ENCODE data around the gene TNN. TPM values are rescaled to one million over a fixed set of nuclear protein-coding genes. Genes with fewer than 3 reads are reported as not detected.

Gene TNN
- total and polyA plus RNA-seq, 10 of the 15 experiments (the other 5 are each of a cell fraction or from before 2014, with no cell fraction given), result 0.05 to 0.17 (median 0.11) TPM

GRCh38 chr1:175192630-175193526, 125.2 kb downstream of the TNN start, which contains the start of gene KIAA0040:
KIAA0040 (minus strand) TSS chr1:175192776; CDS start chr1:175161013, 31,763 bp downstream.
- ATAC-seq (peak; percentile 78), FAIRE-seq (no peak), DNase-seq (ENCODE audit: low read depth, low spot score) (no peak)
- WGBS (ENCODE audit: insufficient coverage, insufficient replicate concordance, low lambda C conversion rate, missing lambda C conversion rate), result 12% methylated on average over 49 of the region's 62 CpGs
- peaks cover 42% of the 10 kb centered on the region for H3K79me2 ChIP-seq (ENCODE audit: control insufficient read depth, insufficient read depth, low read length)
- no peaks in the 10 kb centered on the region for H4K20me1 ChIP-seq (ENCODE audit: control insufficient read depth, insufficient read depth)
- peak within 1 kb of the TSS; percentile 23 for H3K27ac ChIP-seq (ENCODE audit: control insufficient read depth, insufficient read depth)
- peak within 1 kb of the TSS; percentile 83 for H3K4me3 ChIP-seq
- no TSS peak for BruUV-seq (replicated peaks)
- SMC1A ChIA-PET (ENCODE audit: uncharacterized antibody, unreplicated experiment), result interaction anchor here (0.8 to 5.7 kb wide), 15 partner anchors 11 to 126 kb away, joined by 3 to 51 read pairs (median 6); no protein-coding TSS in a partner anchor
- intact Hi-C loops (cut with micrococcal nuclease; ENCODE audit: unreplicated experiment) (no loop called here), in situ Hi-C loops (cut with MboI) (no loop called here)
- H3K4me1 ChIP-seq (ENCODE audit: control insufficient read depth, insufficient read depth, low read length), result peaks cover 37% of the 10 kb centered on the region
- H3K36me3 ChIP-seq (ENCODE audit: control insufficient read depth in 2 of 2, insufficient read depth in 2 of 2, low read length in 1 of 2), result no peaks in the 10 kb centered on the region; a peak in 1 of 4 replicates
- H3K27me3 ChIP-seq (replicated peaks in 1 of 2; ENCODE audit: control insufficient read depth in 2 of 2, insufficient read depth in 2 of 2, low read length in 1 of 2), result no peaks in the 10 kb centered on the region
- peak within 1 kb of the TSS; percentile 91 for H2AFZ ChIP-seq (ENCODE audit: control insufficient read depth, low read depth, low read length)
- H3K4me2 ChIP-seq (ENCODE audit: control insufficient read depth, insufficient read depth), result peak within 1 kb of the TSS; percentile 98
- POLR2A ChIA-PET, result interaction anchor here (0.8 to 3.0 kb wide), 2 partner anchors 11 to 52 kb away, joined by 4 to 11 read pairs; no protein-coding TSS in a partner anchor
- H3K9me3 ChIP-seq (replicated peaks; ENCODE audit: control insufficient read depth, insufficient read depth, low read length), result no peaks in the 10 kb centered on the region
- RAD21 ChIA-PET (ENCODE audit: unreplicated experiment), result interaction anchor here (1.0 to 6.2 kb wide), 9 partner anchors 11 to 126 kb away, joined by 3 to 58 read pairs (median 4); no protein-coding TSS in a partner anchor
- CTCF ChIA-PET, result interaction anchor here (0.7 to 9.1 kb wide), 13 partner anchors 7 to 126 kb away, joined by 3 to 72 read pairs (median 5); no protein-coding TSS in a partner anchor
- H3K9ac ChIP-seq (ENCODE audit: control insufficient read depth, insufficient read depth, low read length), result peak within 1 kb of the TSS; percentile 73
- peak; percentile 31 to 37; a peak in 1 of 4 replicates for TF ChIP-seq IKZF2 (IDR thresholded peaks at IDR 0.05)
- TF ChIP-seq EGR1 (IDR thresholded peaks at IDR 0.05; ENCODE audit: borderline replicate concordance in 1 of 2, low read depth in 2 of 2, low read length in 2 of 2), result peak in 1 of 2 experiments; percentile 79; a peak in 2 of 3 replicates
- TF ChIP-seq HDGF (IDR thresholded peaks at IDR 0.05), result peak; percentile 22; the same call in 1 of the 2 replicates
- 0 out of 2 replicates have a peak, but pooled peaks have one; percentile 22 for TF ChIP-seq CREB1 (IDR thresholded peaks at IDR 0.05; ENCODE audit: low read depth)
- peak; percentile 72 for TF ChIP-seq POLR2A (IDR thresholded peaks at IDR 0.05; ENCODE audit: low read depth, low read length)
- peak; percentile 29; the same call in 1 of the 2 replicates for TF ChIP-seq EED (IDR thresholded peaks at IDR 0.05; ENCODE audit: low read depth)
- TF ChIP-seq REST (IDR thresholded peaks at IDR 0.05; ENCODE audit: low read depth, low read length), result no peak
- peak in 1 of 2 experiments; percentile 33; a peak in 1 of 4 replicates for TF ChIP-seq BHLHE40 (IDR thresholded peaks at IDR 0.05; ENCODE audit: borderline replicate concordance in 1 of 2, low read depth in 2 of 2, low read length in 1 of 2)
- peak in 1 of 3 experiments; percentile 27; a peak in 2 of 6 replicates for TF ChIP-seq CTCF (IDR thresholded peaks at IDR 0.05 in 2 of 3, conservative IDR thresholded peaks at IDR 0.05 in 1 of 3; ENCODE audit: control insufficient read depth in 2 of 3, extremely low read depth in 1 of 3, insufficient read depth in 1 of 3, low read depth in 3 of 3, low read length in 3 of 3)
- no peak for TF ChIP-seq BMI1 (IDR thresholded peaks at IDR 0.05; ENCODE audit: borderline replicate concordance)
- peak; percentile 28; the same call in 1 of the 3 replicates for TF ChIP-seq POU2F2 (IDR thresholded peaks at IDR 0.05; ENCODE audit: borderline replicate concordance, low read depth, low read length)
- 0 out of 2 replicates have a peak, but pooled peaks have one; percentile 41 for TF ChIP-seq TAF1 (IDR thresholded peaks at IDR 0.05; ENCODE audit: borderline replicate concordance, low read depth, low read length)
- TF ChIP-seq NR2F1 (conservative IDR thresholded peaks at IDR 0.05), result peak; percentile 33; the same call in 1 of the 2 replicates
- TF ChIP-seq HSF1 (IDR thresholded peaks at IDR 0.05; ENCODE audit: low read depth, low read length), result no peak
- TF ChIP-seq FOXM1 (IDR thresholded peaks at IDR 0.05; ENCODE audit: low read depth, low read length), result no peak

Data from GM12878 (cell line).